NT2/D1 (cell line): ENCODE data around the gene MAT2A.

Experiments used
- YY1 ChIP-seq: IDR thresholded peaks from 2 replicates; pipeline ENCODE4 v1.6.1; 2011; ENCODE audit not compliant: insufficient read length, insufficient read depth
- ZNF274 ChIP-seq: IDR thresholded peaks from 2 replicates; pipeline ENCODE4 v1.6.1; 2011; ENCODE audit warnings: mild to moderate bottlenecking, low read depth, low read length

DNA sequence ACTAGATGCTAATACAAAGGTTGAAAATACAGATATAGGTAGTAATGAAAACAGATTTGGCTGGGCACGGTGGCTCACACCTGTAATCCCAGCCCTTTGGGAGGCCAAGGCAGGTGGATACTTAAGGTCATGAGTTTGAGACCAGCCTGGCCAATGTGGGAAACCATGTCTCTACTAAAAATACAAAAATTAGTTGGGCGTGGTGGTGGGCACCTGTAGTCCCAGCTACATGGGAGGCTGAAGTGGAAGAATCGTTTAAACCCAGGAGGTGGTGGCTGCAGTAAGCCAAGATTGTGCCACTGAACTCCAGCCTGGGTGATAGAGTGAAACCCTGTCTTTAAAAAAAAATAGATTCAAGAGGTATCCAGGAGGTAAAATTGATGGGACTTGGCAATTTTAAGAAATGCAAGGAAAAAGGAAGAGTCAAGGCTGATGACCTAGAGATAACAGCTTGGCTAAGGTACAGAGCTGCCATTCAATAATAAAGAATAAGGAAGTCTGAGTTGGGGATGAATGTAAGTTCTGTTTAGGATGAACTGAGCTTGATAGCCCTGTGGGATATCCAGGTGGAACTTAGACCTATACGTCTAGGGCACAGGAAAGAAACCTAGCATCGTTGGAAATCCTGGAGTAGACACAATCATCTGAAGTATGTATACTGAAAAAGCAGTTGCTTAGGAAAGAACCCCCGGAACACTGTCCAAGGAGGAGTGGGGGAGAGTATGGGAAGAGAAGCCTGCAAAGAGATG is 9.1 kb downstream of the MAT2A start:
- TF ChIP-seq ZNF274 (no peak), YY1 (no peak)
